ENCODE measurements around the gene HLCS. TPM values are rescaled to one million over a fixed set of nuclear protein-coding genes. Genes with fewer than 3 reads are reported as not detected.

HLCS gene
- total RNA-seq, 1 experiment from 2014 or later = 12.7 TPM

- no peak overlapping the region for H3K18ac ChIP-seq (ENCODE audit: insufficient read length, low read depth, low read length)
- no peak overlapping the region for H2BK12ac ChIP-seq (ENCODE audit: insufficient read length, low read depth, low read length)
- H3K4me1 ChIP-seq (ENCODE audit: insufficient read depth, low read length) = no peaks in the 10 kb centered on the region
- peaks cover 1% of the 10 kb centered on the region; the same call in 1 of the 2 replicates for H3K27me3 Mint-ChIP-seq (ENCODE audit: low read depth)
- no peak for TF ChIP-seq CTCF (conservative IDR thresholded peaks at IDR 0.05)
- no peak overlapping the region; a peak in 1 of 7 replicates for H3K27ac Mint-ChIP-seq
- H3K14ac ChIP-seq (ENCODE audit: insufficient read depth, low read length) = no peak overlapping the region
- DNase-seq = no peak
- H3K4me3 Mint-ChIP-seq = no peak overlapping the region
- H3K4me1 Mint-ChIP-seq = peaks cover 8 to 14% of the 10 kb centered on the region in 2 experiments
- no peaks in the 10 kb centered on the region; a peak in 1 of 7 replicates for H3K36me3 Mint-ChIP-seq (ENCODE audit: insufficient read depth in 1 of 3, low read depth in 3 of 3)
- H3K4me2 ChIP-seq (ENCODE audit: insufficient read depth, insufficient read length, low read length) = no peak overlapping the region
- H3K79me2 ChIP-seq (ENCODE audit: insufficient read depth, low read length) = no peaks in the 10 kb centered on the region
- no peak overlapping the region for H2BK20ac ChIP-seq (ENCODE audit: low read depth, low read length, poor library complexity, severe bottlenecking)
- no peak overlapping the region for H4K91ac ChIP-seq (ENCODE audit: insufficient read length, low read depth, low read length)
- no peaks in the 10 kb centered on the region for H3K79me1 ChIP-seq (ENCODE audit: insufficient read depth, low read depth, low read length, poor library complexity, severe bottlenecking)
- H3K9me3 ChIP-seq (ENCODE audit: control insufficient read depth, low read depth, low read length) = no peaks in the 10 kb centered on the region
- no peaks in the 10 kb centered on the region for H3K9me3 Mint-ChIP-seq
- H3K56ac ChIP-seq (ENCODE audit: insufficient read length, low read depth, low read length) = no peak overlapping the region
- H2BK15ac ChIP-seq (ENCODE audit: low read depth, low read length) = no peak overlapping the region
- H3K4ac ChIP-seq (ENCODE audit: low read depth, low read length) = no peak overlapping the region
- H3T11ph ChIP-seq (ENCODE audit: low read length) = no peak overlapping the region
- H3K23ac ChIP-seq (ENCODE audit: insufficient read length, low read depth, low read length) = no peak overlapping the region
- no peak overlapping the region for H2BK120ac ChIP-seq (ENCODE audit: low read depth, low read length, poor library complexity, severe bottlenecking)
- H2AK5ac ChIP-seq (ENCODE audit: insufficient read length, low read length) = no peak overlapping the region
- no peak overlapping the region for H3K27ac ChIP-seq (ENCODE audit: insufficient read length, low read depth, low read length)
- H4K8ac ChIP-seq (replicated peaks; ENCODE audit: insufficient read length, low read depth, low read length) = no peak overlapping the region
- H4K5ac ChIP-seq (ENCODE audit: insufficient read length, low read depth, low read length) = no peak overlapping the region
- no peak overlapping the region for H2AFZ ChIP-seq (ENCODE audit: low read length)
- WGBS (ENCODE audit: extremely low coverage, insufficient read length, low lambda C conversion rate) = no CpG with 5 or more reads among the region's 1 CpG
- no peak overlapping the region for H3K9ac ChIP-seq (ENCODE audit: extremely low read depth, insufficient read length, low read length)
- H3K27me3 ChIP-seq (ENCODE audit: insufficient read depth, low read length) = no peaks in the 10 kb centered on the region
- H4K20me1 ChIP-seq (ENCODE audit: control insufficient read depth, insufficient read depth, insufficient read length) = no peaks in the 10 kb centered on the region
- H2BK5ac ChIP-seq (ENCODE audit: insufficient read length, low read length) = no peak overlapping the region
- peaks cover 2% of the 10 kb centered on the region for H3K23me2 ChIP-seq (ENCODE audit: insufficient read length, low read depth, low read length, poor library complexity, severe bottlenecking)
Observed at GRCh38 chr21:36852293-36852692, 114.2 kb downstream of the HLCS start.

All from H9 (cell line).